ENCODE data around the gene CLIP2.
"Not testable (repeated sequence)": the region's sequence is repeated elsewhere in the genome, so short reads cannot be mapped to it uniquely, and the experiment has no call there.

CLIP2 gene

GRCh38 chr7:74289018-74289658 is at the start of gene CLIP2:
CLIP2 (plus strand) TSS chr7:74289407; CDS start chr7:74317547, 28,140 bp downstream.
- DNase-seq (ENCODE audit: low read depth) = peak; percentile 75

GRCh38 chr7:74240482-74240881 is 48.7 kb upstream of the CLIP2 start:
- DNase-seq (ENCODE audit: low read depth) = no peak

GRCh38 chr7:74242122-74242443 is 47.1 kb upstream of the CLIP2 start:
- no peak for DNase-seq (ENCODE audit: low read depth)

GRCh38 chr7:74246497-74246896 is 42.7 kb upstream of the CLIP2 start:
- no peak for DNase-seq (ENCODE audit: low read depth)

GRCh38 chr7:74248156-74248555 is 41.1 kb upstream of the CLIP2 start:
- DNase-seq (ENCODE audit: low read depth) = no peak

GRCh38 chr7:74249058-74249457 is 40.1 kb upstream of the CLIP2 start:
- not testable (repeated sequence) for DNase-seq (ENCODE audit: low read depth)

- DNase-seq (ENCODE audit: low read depth) = no peak
Measured at GRCh38 chr7:74252893-74253292, 36.3 kb upstream of the CLIP2 start.

GRCh38 chr7:74253331-74253730 is 35.9 kb upstream of the CLIP2 start:
- no peak for DNase-seq (ENCODE audit: low read depth)

GRCh38 chr7:74253835-74254128 is 35.4 kb upstream of the CLIP2 start:
- no peak for DNase-seq (ENCODE audit: low read depth)

GRCh38 chr7:74254129-74254857 is 34.9 kb upstream of the CLIP2 start, which contains the start of gene RFC2:
RFC2 (minus strand) TSS chr7:74254399; CDS start chr7:74254383, 16 bp downstream.
- DNase-seq (ENCODE audit: low read depth) = peak; percentile 97

GRCh38 chr7:74254858-74255379 is 34.3 kb upstream of the CLIP2 start:
- no peak for DNase-seq (ENCODE audit: low read depth)

- DNase-seq (ENCODE audit: low read depth) = not testable (repeated sequence)
Measured at GRCh38 chr7:74255461-74255860, 33.7 kb upstream of the CLIP2 start.

- DNase-seq (ENCODE audit: low read depth) = no peak
Measured at GRCh38 chr7:74256491-74257408, 32.5 kb upstream of the CLIP2 start.

GRCh38 chr7:74258639-74259038 is 30.6 kb upstream of the CLIP2 start:
- no peak for DNase-seq (ENCODE audit: low read depth)

GRCh38 chr7:74262639-74263398 is 26.4 kb upstream of the CLIP2 start:
- DNase-seq (ENCODE audit: low read depth) = no peak

- no peak for DNase-seq (ENCODE audit: low read depth)
Measured at GRCh38 chr7:74263399-74264120, 25.6 kb upstream of the CLIP2 start.

GRCh38 chr7:74266191-74266963 is 22.8 kb upstream of the CLIP2 start:
- DNase-seq (ENCODE audit: low read depth) = no peak

GRCh38 chr7:74267756-74268565 is 21.2 kb upstream of the CLIP2 start:
- no peak for DNase-seq (ENCODE audit: low read depth)

- DNase-seq (ENCODE audit: low read depth) = peak; percentile 35
Measured at GRCh38 chr7:74269757-74270277, 19.4 kb upstream of the CLIP2 start.
